Activated T-cell treated with anti-CD3 and anti-CD28 coated beads, Interleukin-2, amount 50 U/mL, for 72 hours (primary cell): ENCODE results near the gene TMOD3. TPM values are rescaled to one million over a fixed set of nuclear protein-coding genes. Genes with fewer than 3 reads are reported as not detected.
A peak's percentile ranks its signal among the peaks of the same experiment; 100 is the strongest.
"Not testable (repeated sequence)": the region's sequence is repeated elsewhere in the genome, so short reads cannot be mapped to it uniquely, and the experiment has no call there.

Experiments
- ATAC-seq, 2 donors: fragments of 150-1000 bp; cut with Tn5 transposase; replicated peaks in 1 of 2; 2 replicates each; pipeline ENCODE4 v1.10.0; 2021; ENCODE audit warnings: moderate library complexity in 2 of 2, mild to moderate bottlenecking in 1 of 2
- DNase-seq, 2 donors: peaks; one replicate each; pipeline ENCODE4 v3.0.0; 2021 to 2022; ENCODE audit warnings: mixed read lengths in 1 of 2
- H3K27ac Mint-ChIP-seq: one replicate; pipeline ENCODE4 v1.8.0; 2022; ENCODE audit warnings: mild to moderate bottlenecking, moderate library complexity, mixed read lengths
- H3K27me3 Mint-ChIP-seq: one replicate; pipeline ENCODE4 v1.8.0; 2022; ENCODE audit warnings: low read depth, mixed read lengths
- H3K36me3 Mint-ChIP-seq, 2 donors: one replicate each; pipeline ENCODE4 v1.8.0; 2022; ENCODE audit warnings: mixed read lengths in 2 of 2, mild to moderate bottlenecking in 1 of 2; ENCODE audit not compliant: insufficient read depth in 2 of 2
- H3K4me1 Mint-ChIP-seq: one replicate; pipeline ENCODE4 v1.8.0; 2022; ENCODE audit warnings: low read depth, mixed read lengths
- H3K4me3 Mint-ChIP-seq, 2 donors: one replicate each; pipeline ENCODE4 v1.8.0; 2022; ENCODE audit warnings: mild to moderate bottlenecking in 2 of 2, mixed read lengths in 2 of 2, moderate library complexity in 2 of 2
- H3K9me3 Mint-ChIP-seq, 2 donors: one replicate each; pipeline ENCODE4 v1.8.0; 2022; ENCODE audit warnings: mixed read lengths in 2 of 2
- total RNA-seq, 2 donors: library from RNA; stranded (reverse); gene quantifications; one replicate each; pipeline ENCODE4 v1.2.3, GENCODE V29; 2022

The TMOD3 gene
- 10 to 100 TPM; 48.6 to 55.1 TPM for total RNA-seq

DNA sequence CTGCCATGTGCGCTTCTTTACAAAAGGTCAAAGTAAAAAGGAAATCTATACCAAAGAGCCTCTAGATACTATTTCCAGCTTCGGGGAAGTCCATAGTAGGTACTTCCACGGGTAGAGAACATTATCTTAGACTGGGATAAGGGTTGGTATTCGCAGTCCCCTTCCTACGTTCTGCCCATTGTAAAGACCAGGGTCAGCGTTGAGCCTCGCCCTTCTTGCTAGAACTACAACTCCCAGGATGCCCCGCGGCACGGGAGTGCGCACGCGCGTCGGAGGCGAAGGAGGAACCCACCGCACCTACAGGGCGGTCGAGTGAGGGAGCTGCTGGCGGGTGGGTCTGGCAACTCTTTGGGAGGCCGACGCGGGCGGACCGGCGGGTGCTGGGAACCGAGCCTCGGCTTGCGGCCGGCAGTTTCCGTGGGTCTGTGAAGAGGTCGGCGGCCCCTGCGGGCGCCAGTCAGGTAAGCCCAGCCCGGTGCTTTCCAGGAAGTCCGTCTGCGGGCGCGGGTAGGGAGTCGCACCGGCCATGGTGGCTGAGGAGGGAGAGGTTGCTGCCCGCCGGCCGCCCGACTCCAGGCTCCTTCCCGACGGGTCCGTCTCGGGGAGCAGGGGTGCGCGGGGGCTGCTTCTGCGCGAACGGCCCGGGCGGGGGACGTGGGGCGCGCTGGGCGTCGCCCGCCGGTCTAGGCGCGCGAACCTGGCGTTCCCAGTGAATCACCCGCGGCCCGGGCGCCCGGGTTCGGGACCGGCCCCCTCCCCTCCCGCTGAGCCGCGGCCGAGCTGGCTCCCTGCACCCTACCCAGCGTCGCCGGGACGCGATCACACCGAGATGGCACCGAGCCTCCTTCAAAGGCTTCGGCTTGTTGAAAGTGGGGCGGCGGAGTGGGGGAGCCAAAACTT lies at the start of gene TMOD3:
TMOD3 (plus strand) TSS at position 278 of the 900 bp plus-strand sequence. CDS start 33,232 bp downstream, outside the sequence.
- ATAC-seq: peak; percentile 87 to 89
- H3K4me1 Mint-ChIP-seq: peaks cover 54% of the 10 kb centered on the region
- H3K4me3 Mint-ChIP-seq: peak within 1 kb of the TSS; percentile 86 to 94
- H3K36me3 Mint-ChIP-seq: peaks cover 0 to 1% of the 10 kb centered on the region in 2 donors
- peak within 1 kb of the TSS; percentile 91 for H3K27ac Mint-ChIP-seq
- peak; percentile 93 to 95 for DNase-seq
- H3K9me3 Mint-ChIP-seq: no peaks in the 10 kb centered on the region
- no peaks in the 10 kb centered on the region for H3K27me3 Mint-ChIP-seq

DNA sequence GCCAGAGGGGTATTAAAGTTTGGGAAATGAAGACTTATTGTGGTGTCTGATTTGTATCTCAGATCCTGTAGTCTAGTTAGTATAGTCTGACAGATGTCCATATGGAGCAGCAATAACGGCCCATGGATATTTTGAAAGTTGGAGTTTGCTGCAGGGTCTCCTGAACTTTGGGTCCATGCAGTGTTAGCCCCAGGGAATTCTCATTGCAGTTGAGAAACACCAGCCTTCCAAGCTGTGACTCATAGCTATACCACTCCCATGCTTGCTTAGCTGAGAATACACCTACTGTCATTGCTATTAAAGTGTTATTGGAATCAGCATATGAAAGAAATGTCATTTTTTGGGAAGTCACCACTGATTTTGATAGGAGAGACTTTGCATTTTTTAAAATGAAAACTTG lies 48.8 kb upstream of the TMOD3 start:
- no peak for DNase-seq
- Mint-ChIP-seq H3K4me3 (no peak overlapping the region), H3K9me3 (no peaks in the 10 kb centered on the region), H3K27me3 (no peaks in the 10 kb centered on the region), H3K36me3 (peaks cover 0 to 3% of the 10 kb centered on the region in 2 donors), H3K27ac (no peak overlapping the region), H3K4me1 (peaks cover 6% of the 10 kb centered on the region)
- no peak for ATAC-seq

DNA sequence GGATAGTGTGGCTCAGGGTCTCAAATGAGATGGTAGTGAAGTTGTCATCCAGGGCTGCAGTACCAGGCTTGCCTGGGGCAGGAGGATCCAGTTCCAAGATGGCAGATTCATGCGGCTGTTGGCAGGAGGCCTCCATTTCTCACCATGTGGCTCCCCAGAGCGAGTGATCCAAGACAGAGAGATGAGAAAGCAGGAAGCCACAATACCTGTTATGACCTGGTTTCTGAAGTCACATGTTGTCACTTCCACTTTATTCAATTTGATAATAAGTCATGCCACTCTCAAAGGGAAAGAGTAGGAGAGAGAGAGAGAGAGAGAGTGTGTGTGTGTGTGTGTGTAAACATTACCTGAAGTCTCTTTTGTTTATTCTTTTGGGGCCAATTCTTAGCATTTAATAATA lies 47.9 kb upstream of the TMOD3 start:
- Mint-ChIP-seq H3K4me1 (no peaks in the 10 kb centered on the region), H3K4me3 (no peak overlapping the region), H3K27ac (peak overlapping the region; percentile 44), H3K9me3 (no peaks in the 10 kb centered on the region), H3K27me3 (no peaks in the 10 kb centered on the region), H3K36me3 (peaks cover 0 to 3% of the 10 kb centered on the region in 2 donors)
- DNase-seq (no peak), ATAC-seq (no peak)

DNA sequence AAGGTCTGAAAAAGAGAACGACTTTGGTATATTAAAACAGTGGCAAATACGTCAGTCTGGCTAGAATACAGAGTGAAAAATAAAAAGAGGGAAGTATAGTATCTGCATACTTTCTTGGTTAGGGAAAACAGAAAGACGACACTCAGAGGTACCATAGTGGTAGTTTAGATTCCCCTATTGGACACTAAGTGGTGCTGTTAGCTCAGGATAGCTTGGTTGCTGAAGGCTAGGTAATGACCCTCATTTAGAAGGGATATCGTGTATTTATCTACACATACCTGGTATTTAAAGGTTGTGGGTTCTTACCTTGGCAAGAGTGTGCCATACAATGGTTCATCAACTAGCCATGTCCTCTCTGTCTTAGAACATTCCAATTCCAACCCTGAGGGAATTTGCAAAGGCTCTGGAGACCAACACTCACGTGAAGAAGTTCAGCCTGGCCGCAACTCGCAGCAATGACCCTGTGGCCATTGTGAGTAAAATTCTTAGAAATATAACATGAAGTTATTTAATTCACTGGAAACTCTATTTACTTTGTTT lies 47.0 kb upstream of the TMOD3 start:
- ATAC-seq: no peak
- H3K36me3 Mint-ChIP-seq: peaks cover 0 to 3% of the 10 kb centered on the region in 2 donors

DNA sequence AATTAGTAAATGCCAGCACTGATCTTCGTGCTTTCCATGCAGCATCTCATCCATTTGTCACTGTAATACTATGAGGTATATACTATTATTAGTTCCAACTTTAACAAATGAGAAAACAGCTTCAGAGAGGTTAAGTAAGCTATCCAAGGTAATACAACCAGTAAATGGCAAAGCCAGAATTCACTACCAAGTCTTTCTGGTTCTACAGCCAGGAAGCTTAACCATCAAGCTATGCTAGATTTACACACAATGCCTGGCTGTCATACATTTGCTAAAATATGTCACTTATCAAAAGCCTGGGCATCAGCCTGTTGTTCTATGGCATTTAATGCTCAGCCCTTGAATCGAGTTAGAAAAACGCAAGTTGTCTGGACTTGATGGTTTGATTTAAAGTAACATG lies 45.5 kb upstream of the TMOD3 start:
- Mint-ChIP-seq H3K27me3 (no peaks in the 10 kb centered on the region), H3K27ac (no peak overlapping the region), H3K4me1 (no peaks in the 10 kb centered on the region), H3K36me3 (peaks cover 0 to 3% of the 10 kb centered on the region in 2 donors), H3K4me3 (no peak overlapping the region), H3K9me3 (no peaks in the 10 kb centered on the region)
- ATAC-seq: no peak
- no peak for DNase-seq

More for the DNA sequence above, 47.0 kb upstream of the TMOD3 start:
- H3K9me3 Mint-ChIP-seq: no peaks in the 10 kb centered on the region
- no peak for DNase-seq
- no peaks in the 10 kb centered on the region for H3K27me3 Mint-ChIP-seq
- H3K4me3 Mint-ChIP-seq: no peak overlapping the region
- no peak overlapping the region for H3K27ac Mint-ChIP-seq
- no peaks in the 10 kb centered on the region for H3K4me1 Mint-ChIP-seq

DNA sequence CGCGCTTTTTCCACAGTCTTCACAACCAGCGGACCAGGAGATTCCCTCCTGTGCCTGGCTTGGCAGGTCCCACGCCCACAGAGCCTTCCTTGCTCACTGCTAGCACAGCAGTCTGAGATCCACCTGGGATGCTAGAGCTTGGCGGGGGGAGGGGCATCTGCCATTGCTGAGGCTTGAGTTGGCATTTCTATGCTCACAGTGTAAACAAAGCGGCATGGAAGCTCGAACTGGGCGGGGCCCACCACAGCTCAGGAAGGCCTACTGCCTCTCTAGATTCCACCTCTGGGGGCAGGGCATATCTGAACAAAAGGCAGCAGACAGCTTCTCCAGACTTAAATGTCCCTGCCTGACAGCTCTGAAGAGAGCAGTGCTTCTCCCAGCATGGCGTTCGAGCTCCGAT lies 42.3 kb upstream of the TMOD3 start:
- DNase-seq, H3K27ac Mint-ChIP-seq, H3K4me3 Mint-ChIP-seq, H3K4me1 Mint-ChIP-seq, H3K27me3 Mint-ChIP-seq, H3K36me3 Mint-ChIP-seq, H3K9me3 Mint-ChIP-seq, ATAC-seq: not testable (repeated sequence)

DNA sequence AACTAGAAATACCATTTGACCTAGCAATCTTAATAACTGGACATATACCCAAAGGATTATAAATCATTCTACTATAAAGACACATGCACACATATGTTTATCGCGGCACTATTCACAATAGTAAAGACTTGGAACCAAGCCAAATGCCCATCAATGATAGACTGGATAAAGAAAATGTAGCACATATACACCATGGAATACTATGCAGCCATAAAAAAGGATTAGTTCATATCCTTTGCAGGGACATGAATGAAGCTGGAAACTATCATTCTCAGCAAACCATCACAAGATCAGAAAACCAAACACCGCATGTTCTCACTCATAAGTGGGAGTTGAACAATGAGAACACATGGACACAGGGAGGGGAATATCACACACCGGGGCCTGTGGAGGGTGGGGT lies 37.0 kb upstream of the TMOD3 start:
- not testable (repeated sequence) for H3K4me3 Mint-ChIP-seq, DNase-seq, ATAC-seq, H3K27ac Mint-ChIP-seq, H3K36me3 Mint-ChIP-seq, H3K4me1 Mint-ChIP-seq, H3K27me3 Mint-ChIP-seq, H3K9me3 Mint-ChIP-seq

DNA sequence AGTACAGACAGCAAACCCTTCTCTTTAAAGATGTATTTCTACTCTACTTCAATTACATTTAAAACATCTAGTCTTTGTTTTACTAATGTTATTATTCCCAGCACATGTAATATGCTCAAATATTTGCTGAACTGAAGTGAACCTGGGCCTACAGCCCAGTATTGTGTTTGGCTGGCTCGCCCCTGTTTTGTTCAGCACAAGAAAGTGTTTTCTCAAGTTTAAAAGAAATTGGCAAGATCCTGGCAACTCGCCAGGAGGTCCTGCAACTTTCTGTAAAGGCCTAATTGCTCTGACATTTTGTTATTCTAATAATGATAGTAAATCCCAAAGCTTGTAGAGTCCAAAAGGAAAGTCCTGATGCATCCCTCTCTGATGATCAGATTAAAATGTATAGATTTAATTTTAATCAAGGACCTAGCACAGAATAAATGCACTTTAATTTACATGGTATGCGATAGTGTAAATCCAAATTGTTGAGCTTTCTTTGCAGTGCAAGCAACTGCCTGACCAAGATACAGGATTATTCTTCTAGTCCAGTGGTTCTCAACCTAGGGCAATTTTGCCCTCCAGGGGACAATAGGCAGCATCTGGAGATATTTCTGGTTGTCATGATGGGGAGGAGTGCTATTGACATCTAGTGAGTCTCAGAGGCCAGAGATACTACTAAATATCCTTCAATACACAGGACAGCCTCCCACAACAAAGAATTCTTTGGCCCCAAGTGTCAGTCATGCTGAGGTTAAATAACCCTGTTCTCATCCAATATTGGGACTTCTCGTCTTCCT lies 35.7 kb upstream of the TMOD3 start:
- DNase-seq (no peak), ATAC-seq (no peak)
- H3K9me3 Mint-ChIP-seq: peaks cover 0 to 2% of the 10 kb centered on the region in 2 donors
- H3K27me3 Mint-ChIP-seq: no peaks in the 10 kb centered on the region
- no peak overlapping the region for H3K4me3 Mint-ChIP-seq
- H3K4me1 Mint-ChIP-seq: no peaks in the 10 kb centered on the region
- no peak overlapping the region for H3K27ac Mint-ChIP-seq
- no peaks in the 10 kb centered on the region for H3K36me3 Mint-ChIP-seq

DNA sequence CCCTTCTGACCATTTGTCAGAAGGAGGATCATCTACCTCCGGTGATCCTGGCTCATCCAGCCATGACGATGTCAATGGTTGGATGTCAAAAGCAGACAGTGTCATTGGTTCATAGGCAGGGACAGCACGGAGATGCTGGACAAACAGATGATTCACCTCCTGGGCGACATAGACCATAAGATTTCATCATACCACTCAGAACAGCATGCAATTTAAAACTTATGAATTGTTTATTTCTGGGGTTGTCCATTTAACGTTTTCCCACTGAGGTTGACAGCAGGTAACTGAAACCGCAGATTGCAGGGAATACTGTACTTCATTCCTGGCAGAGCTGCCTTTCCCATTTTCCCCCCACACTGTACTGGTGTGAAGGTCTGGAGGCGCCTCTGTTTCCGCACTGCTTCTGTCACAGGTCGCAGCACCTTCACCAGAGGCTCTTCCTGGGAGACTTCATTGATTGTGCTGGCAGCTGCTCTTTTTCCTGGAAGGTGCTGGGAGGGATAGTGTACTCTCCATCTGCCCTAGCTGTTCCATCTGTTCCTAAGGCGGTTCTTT lies 32.5 kb upstream of the TMOD3 start:
- Mint-ChIP-seq H3K9me3 (no peaks in the 10 kb centered on the region), H3K4me1 (no peaks in the 10 kb centered on the region), H3K27ac (no peak overlapping the region), H3K36me3 (no peaks in the 10 kb centered on the region), H3K4me3 (no peak overlapping the region), H3K27me3 (no peaks in the 10 kb centered on the region)
- ATAC-seq (no peak), DNase-seq (no peak)

DNA sequence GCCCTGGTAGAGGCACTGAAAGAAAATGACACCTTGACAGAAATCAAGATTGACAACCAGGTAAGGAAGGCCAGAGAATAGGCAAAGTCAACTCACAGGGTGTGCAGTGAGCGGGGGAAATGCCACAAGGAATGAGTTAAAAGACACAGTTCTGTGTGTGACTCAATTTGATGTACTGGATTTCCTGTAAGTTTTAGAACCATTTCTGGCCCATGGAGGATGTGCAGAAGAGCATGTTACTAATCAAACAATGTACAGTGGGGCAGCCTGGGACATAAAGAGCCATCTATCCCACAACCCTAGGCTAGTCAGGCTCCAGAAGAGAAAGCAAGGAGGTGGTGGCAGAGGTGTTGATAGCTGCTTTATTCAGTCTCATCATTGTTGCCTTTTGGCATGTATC lies 31.2 kb upstream of the TMOD3 start:
- no peaks in the 10 kb centered on the region for H3K36me3 Mint-ChIP-seq
- H3K9me3 Mint-ChIP-seq: no peaks in the 10 kb centered on the region
- no peak overlapping the region for H3K4me3 Mint-ChIP-seq
- H3K27ac Mint-ChIP-seq: no peak overlapping the region
- no peaks in the 10 kb centered on the region for H3K4me1 Mint-ChIP-seq
- no peak for ATAC-seq
- no peak for DNase-seq
- H3K27me3 Mint-ChIP-seq: no peaks in the 10 kb centered on the region

DNA sequence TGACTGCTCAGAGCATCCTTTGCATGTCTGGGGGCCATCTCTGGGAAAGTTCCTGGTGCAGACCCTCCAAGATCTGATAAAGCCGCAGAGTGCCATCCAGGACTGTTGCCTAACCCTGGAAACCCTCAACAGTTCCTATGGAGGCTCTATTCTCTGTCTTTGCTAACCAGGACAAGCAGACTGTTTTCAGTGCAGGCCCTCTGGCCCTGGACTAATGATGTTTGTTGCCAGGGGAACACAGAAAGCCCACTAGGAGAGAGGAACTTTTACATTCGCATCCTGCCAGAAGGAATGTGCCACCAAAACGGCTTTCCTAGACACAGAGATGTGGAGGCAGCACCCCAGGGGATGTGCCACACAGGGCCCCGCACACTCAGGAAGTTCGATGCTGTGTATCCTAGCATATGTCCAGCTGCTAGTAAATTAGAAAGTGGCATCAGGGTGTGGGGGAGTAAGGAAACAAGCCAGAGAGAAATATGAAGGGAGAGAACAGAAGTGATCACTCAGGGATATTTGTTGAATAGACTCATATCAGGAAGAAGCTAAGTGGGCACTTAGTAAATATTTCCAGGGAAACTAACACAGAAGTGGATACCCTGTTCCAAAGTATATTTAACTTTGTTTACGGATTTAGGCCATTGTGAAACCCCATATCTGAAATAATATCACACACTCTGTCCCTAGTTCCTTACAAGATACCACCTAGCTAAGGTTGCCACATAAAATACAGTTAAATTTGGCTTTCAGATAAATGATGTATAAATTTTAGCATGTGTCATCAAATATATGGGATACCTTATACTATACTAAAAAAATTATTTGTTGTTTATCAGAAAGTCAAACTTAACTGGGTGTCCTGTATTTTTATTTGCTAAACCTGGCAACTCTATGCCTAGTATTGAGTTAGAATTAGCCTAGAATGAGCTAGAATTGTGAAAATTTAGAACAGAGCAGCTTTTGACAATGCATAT lies 29.9 kb upstream of the TMOD3 start:
- H3K36me3 Mint-ChIP-seq: no peaks in the 10 kb centered on the region
- H3K27me3 Mint-ChIP-seq: no peaks in the 10 kb centered on the region
- no peak for DNase-seq
- no peaks in the 10 kb centered on the region for H3K9me3 Mint-ChIP-seq
- H3K27ac Mint-ChIP-seq: no peak overlapping the region
- H3K4me3 Mint-ChIP-seq: no peak overlapping the region
- no peaks in the 10 kb centered on the region for H3K4me1 Mint-ChIP-seq
- ATAC-seq: no peak

DNA sequence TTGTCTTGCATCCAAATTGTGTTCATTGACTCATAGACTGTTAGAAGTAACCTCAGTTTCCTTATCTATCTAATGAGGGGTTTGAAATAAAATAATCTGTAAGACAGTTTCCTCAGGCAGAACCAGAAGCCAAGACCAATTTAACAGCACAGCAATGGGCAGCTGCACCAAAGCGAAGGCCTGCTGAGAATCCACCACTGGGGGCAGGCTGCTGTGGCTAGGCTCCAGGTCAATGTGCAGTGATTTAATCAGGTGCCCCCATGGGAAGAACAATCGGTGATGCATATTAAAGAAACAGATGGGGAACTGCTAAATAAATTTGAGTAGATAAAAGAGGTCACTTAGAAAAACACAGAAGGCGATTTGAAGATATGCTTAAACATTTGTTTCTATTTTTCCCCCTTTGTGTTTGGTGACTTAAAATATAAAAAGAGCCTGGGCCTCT lies 28.0 kb upstream of the TMOD3 start:
- no peaks in the 10 kb centered on the region for H3K9me3 Mint-ChIP-seq
- no peaks in the 10 kb centered on the region for H3K36me3 Mint-ChIP-seq
- H3K27ac Mint-ChIP-seq: peak overlapping the region; percentile 17
- no peaks in the 10 kb centered on the region for H3K4me1 Mint-ChIP-seq
- no peak overlapping the region for H3K4me3 Mint-ChIP-seq
- no peaks in the 10 kb centered on the region for H3K27me3 Mint-ChIP-seq
- ATAC-seq (no peak), DNase-seq (no peak)
